HL-60 (cell line): Measurements from ENCODE around the gene ADAMTSL3.

Source experiments
- DNase-seq, 2 experiments: peaks; one replicate each; pipeline ENCODE4 v3.0.0-alpha.2; 2010 to 2020; ENCODE audit warnings: low read depth in 1 of 2, low spot score in 1 of 2
- H3K27ac ChIP-seq: fragments of 250-450 bp; sonication (Bioruptor Pico); replicated peaks from 2 replicates; pipeline ENCODE4 v1.5.1; 2020; ENCODE audit warnings: mild to moderate bottlenecking, moderate library complexity
- H3K27me3 ChIP-seq: fragments of 250-450 bp; sonication (Bioruptor Pico); 2 replicates; pipeline ENCODE4 v1.5.1; 2021; ENCODE audit warnings: mild to moderate bottlenecking, moderate library complexity; ENCODE audit not compliant: insufficient read depth, poor library complexity, severe bottlenecking
- H3K4me3 ChIP-seq: replicated peaks from 2 replicates; pipeline ENCODE4 v1.5.1; 2011; ENCODE audit warnings: mild to moderate bottlenecking, control low read depth, low read length; ENCODE audit not compliant: insufficient read depth
- GABPA ChIP-seq: IDR thresholded peaks from 2 replicates; pipeline ENCODE4 v1.6.1; 2012; ENCODE audit warnings: low read depth
- POLR2AphosphoS5 ChIP-seq: IDR thresholded peaks from 2 replicates; pipeline ENCODE4 v1.6.1; 2012; ENCODE audit warnings: low read depth
- SPI1 ChIP-seq: IDR thresholded peaks from 2 replicates; pipeline ENCODE4 v1.6.1; 2012; ENCODE audit warnings: low read depth, mild to moderate bottlenecking, borderline replicate concordance
- TF ChIP-seq, protein P1 (sequence below): IDR thresholded peaks from 2 replicates; pipeline ENCODE4 v1.6.1; 2012; ENCODE audit warnings: low read depth; ENCODE audit not compliant: insufficient replicate concordance
- TF ChIP-seq, protein P2 (sequence below): IDR thresholded peaks from one replicate; pipeline ENCODE4 v1.5.1; 2011; ENCODE audit warnings: low read length, control low read depth, inconsistent platforms; ENCODE audit not compliant: insufficient read depth

ADAMTSL3 gene

DNA sequence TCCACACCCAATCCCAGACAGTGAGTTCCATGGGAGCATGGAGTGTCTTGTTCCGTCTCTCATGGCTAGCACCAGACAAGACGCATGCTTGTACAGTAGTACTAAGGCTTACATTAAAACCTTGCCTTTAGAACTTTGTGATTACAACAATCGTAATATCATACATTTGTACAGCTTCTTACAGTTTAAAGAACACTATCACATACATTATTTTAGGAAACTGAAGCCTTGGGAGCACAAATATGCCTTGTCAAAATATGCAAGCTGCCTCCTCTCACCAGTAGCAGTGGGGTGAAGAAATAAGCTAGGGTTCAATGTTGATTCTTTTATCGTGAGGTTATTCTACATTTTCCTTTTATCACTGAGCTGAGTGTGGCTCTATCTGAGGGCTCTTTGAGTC lies 36.8 kb downstream of the ADAMTSL3 start:
- no peak for DNase-seq
- peaks cover 3% of the 10 kb centered on the region for H3K27me3 ChIP-seq
- H3K27ac ChIP-seq = no peak overlapping the region
- TF ChIP-seq, protein P1, sequence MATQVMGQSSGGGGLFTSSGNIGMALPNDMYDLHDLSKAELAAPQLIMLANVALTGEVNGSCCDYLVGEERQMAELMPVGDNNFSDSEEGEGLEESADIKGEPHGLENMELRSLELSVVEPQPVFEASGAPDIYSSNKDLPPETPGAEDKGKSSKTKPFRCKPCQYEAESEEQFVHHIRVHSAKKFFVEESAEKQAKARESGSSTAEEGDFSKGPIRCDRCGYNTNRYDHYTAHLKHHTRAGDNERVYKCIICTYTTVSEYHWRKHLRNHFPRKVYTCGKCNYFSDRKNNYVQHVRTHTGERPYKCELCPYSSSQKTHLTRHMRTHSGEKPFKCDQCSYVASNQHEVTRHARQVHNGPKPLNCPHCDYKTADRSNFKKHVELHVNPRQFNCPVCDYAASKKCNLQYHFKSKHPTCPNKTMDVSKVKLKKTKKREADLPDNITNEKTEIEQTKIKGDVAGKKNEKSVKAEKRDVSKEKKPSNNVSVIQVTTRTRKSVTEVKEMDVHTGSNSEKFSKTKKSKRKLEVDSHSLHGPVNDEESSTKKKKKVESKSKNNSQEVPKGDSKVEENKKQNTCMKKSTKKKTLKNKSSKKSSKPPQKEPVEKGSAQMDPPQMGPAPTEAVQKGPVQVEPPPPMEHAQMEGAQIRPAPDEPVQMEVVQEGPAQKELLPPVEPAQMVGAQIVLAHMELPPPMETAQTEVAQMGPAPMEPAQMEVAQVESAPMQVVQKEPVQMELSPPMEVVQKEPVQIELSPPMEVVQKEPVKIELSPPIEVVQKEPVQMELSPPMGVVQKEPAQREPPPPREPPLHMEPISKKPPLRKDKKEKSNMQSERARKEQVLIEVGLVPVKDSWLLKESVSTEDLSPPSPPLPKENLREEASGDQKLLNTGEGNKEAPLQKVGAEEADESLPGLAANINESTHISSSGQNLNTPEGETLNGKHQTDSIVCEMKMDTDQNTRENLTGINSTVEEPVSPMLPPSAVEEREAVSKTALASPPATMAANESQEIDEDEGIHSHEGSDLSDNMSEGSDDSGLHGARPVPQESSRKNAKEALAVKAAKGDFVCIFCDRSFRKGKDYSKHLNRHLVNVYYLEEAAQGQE = no peak
- no peak for TF ChIP-seq POLR2AphosphoS5
- TF ChIP-seq, protein P2, sequence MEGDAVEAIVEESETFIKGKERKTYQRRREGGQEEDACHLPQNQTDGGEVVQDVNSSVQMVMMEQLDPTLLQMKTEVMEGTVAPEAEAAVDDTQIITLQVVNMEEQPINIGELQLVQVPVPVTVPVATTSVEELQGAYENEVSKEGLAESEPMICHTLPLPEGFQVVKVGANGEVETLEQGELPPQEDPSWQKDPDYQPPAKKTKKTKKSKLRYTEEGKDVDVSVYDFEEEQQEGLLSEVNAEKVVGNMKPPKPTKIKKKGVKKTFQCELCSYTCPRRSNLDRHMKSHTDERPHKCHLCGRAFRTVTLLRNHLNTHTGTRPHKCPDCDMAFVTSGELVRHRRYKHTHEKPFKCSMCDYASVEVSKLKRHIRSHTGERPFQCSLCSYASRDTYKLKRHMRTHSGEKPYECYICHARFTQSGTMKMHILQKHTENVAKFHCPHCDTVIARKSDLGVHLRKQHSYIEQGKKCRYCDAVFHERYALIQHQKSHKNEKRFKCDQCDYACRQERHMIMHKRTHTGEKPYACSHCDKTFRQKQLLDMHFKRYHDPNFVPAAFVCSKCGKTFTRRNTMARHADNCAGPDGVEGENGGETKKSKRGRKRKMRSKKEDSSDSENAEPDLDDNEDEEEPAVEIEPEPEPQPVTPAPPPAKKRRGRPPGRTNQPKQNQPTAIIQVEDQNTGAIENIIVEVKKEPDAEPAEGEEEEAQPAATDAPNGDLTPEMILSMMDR = no peak
- TF ChIP-seq SPI1 = no peak
- no peak for TF ChIP-seq GABPA
- H3K4me3 ChIP-seq = no peak overlapping the region

DNA sequence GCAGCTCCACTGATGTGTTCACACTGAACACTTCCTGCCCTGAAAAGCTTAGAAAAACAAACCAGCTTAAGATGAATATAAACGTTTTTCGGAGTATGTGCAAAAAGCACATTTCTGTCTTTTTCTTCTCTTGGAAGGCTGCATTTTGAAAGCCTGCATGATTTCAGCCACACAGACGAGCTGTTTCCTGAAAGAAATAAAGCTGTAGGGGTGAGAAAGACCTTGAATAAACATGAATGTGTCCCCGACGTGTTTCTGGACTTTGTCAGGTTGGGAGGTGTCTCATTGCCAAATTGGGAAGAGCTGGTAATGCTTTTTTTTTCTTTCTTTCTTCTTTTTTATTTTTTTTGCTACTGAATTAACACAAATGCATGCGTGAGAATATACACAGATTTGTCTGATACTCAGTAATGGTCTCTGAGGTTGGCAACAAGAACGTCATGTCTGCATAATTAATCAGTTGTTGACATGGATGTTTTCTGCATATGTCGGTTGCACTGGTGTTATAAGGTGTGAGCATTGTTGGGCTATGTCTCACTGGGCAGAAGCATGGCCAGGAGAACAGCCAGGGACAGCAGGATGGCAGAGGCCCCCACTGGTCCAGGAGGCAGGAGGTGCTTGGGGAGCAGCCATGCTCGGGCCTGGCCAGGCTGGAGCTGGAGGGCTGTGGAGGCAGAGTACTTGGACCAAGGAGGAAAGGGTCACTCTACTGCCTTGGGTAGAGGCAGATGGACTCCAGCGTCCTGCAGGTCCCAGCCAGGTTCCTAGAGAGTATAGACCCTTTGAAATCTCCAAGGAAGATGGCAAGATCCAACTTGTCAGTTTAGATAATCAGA lies 39.0 kb downstream of the ADAMTSL3 start:
- Histone ChIP-seq H3K4me3 (no peak overlapping the region), H3K27me3 (peaks cover 3% of the 10 kb centered on the region), H3K27ac (no peak overlapping the region)
- DNase-seq = no peak
- no peak for TF ChIP-seq POLR2AphosphoS5
- no peak for TF ChIP-seq GABPA
- TF ChIP-seq SPI1 = no peak
- TF ChIP-seq, protein P2 = no peak
- TF ChIP-seq, protein P1 = no peak

DNA sequence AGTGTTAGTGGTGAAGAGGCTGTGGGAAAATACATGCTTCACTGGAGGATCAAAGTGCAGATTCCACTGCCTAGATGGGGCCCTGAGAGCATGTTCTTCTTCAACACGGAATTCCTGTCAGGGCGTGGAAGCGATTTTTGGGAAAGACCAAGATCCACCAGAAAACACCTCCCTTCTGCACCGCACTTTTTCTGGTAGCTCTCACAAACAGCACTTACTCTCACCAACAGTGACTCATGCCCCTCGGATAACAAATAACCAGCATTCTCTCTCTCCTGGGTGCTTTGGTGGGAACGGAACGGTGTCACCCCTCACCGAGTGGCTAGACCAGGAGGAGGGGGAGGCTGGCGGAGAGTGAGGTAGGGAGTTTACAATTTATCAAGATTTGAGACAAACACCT lies 40.1 kb downstream of the ADAMTSL3 start:
- no peak for DNase-seq
- H3K4me3 ChIP-seq = no peak overlapping the region
- TF ChIP-seq, protein P2 = no peak
- H3K27ac ChIP-seq = no peak overlapping the region
- peaks cover 2% of the 10 kb centered on the region for H3K27me3 ChIP-seq

DNA sequence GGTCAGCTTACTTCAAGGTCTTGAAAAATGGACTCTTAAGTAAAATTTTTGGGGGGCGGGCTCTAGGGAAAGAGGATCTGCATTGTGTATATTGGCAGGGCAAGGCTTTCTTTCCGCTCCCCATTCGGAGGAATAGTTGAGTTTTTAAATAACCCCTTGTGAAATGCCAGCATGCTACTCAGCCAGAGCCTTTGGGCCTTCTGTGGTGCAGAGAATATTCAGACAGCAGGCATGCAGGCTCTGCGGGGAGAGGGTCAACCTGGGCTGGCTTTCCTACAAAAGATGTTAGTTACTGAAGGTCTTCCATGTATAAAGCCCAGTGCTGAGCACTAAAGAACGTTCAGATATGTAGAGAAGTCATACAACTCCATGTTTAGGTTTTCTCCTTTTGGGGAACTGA lies 40.6 kb downstream of the ADAMTSL3 start:
- Histone ChIP-seq H3K4me3 (no peak overlapping the region), H3K27ac (no peak overlapping the region), H3K27me3 (no peaks in the 10 kb centered on the region)
- TF ChIP-seq GABPA (no peak), SPI1 (no peak), POLR2AphosphoS5 (no peak)
- TF ChIP-seq, protein P2 = no peak
- no peak for DNase-seq
